ENCODE measurements around the gene NPC1. TPM values are rescaled to one million over a fixed set of nuclear protein-coding genes. Genes with fewer than 3 reads are reported as not detected.

NPC1 gene
- total RNA-seq, 4 donors from 2014 or later, result 62.8 to 96.4 (median 77.3) TPM

DNA sequence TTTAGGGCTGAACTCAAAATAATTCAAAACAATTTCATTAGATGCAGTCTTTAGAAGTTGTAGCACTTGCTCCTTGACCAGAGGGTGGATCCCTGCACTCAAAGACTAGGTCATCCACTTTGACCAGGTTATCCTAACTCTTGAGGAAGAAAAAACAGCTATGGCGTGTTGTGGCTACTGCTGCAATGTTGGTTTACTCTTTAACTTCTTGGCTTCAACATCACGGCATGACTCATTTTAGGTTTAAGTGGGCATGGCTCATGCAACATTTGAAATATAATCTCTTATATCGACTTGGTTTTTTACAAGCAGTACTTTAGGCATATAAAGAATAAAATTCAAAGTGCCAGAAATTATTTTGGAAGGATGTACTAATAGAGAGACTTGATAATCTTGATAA, 41.0 kb upstream of the NPC1 start:
- Histone ChIP-seq H3K4me3 (no peak overlapping the region), H3K4me1 (peaks cover 0 to 13% (median 2%) of the 10 kb centered on the region in 4 donors), H3K9me3 (no peaks in the 10 kb centered on the region), H3K27ac (no peak overlapping the region), H3K27me3 (no peaks in the 10 kb centered on the region), H3K36me3 (no peaks in the 10 kb centered on the region)
- DNase-seq (ENCODE audit: low spot score in 2 of 2), result no peak
- TF ChIP-seq, protein P1, sequence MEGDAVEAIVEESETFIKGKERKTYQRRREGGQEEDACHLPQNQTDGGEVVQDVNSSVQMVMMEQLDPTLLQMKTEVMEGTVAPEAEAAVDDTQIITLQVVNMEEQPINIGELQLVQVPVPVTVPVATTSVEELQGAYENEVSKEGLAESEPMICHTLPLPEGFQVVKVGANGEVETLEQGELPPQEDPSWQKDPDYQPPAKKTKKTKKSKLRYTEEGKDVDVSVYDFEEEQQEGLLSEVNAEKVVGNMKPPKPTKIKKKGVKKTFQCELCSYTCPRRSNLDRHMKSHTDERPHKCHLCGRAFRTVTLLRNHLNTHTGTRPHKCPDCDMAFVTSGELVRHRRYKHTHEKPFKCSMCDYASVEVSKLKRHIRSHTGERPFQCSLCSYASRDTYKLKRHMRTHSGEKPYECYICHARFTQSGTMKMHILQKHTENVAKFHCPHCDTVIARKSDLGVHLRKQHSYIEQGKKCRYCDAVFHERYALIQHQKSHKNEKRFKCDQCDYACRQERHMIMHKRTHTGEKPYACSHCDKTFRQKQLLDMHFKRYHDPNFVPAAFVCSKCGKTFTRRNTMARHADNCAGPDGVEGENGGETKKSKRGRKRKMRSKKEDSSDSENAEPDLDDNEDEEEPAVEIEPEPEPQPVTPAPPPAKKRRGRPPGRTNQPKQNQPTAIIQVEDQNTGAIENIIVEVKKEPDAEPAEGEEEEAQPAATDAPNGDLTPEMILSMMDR (IDR thresholded peaks at IDR 0.05), result no peak
- TF ChIP-seq EP300 (IDR thresholded peaks at IDR 0.05), result no peak
- TF ChIP-seq POLR2A (IDR thresholded peaks at IDR 0.05), result no peak
- WGBS, 2 donors, result 27 to 34% methylated on average over 3 of the region's 3 CpGs

DNA sequence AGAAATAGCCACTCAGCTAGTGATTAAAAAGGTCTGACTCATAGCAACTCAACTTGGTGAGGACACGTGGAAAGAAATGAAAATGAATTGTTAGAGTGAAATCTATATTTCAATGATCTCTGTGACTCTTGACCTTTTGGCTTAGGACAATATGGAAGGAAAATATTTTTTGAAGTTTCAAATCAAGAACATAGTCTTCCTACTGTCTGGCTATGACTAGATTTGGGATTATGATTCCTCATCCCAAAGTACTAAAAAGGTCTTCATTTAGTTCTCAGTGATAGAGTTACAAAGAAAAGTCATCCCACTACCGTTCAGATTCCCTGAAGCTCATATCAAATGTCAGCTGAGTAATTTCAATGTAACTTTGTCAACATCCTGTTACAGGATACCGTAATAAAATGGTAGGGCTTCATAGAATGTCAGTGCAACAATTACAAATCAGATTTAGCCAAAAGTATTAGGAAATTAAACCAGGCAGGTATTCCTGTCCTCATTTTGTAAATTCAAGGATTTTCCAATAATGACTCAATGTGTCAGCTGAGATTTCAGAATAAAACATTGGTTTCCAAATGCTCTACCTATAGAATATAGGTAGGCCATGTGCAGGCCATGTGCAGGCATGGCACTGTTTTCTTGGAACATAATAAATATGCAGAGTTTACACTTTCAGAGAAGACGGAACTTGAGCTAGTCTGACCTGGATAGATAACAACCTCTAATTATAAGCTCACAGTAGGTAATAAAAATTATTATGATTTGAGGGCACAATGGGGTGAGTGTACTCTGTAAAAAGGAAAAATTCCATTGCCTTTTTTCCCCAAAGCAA, 40.4 kb upstream of the NPC1 start:
- Histone ChIP-seq H3K4me3 (no peak overlapping the region), H3K9me3 (no peaks in the 10 kb centered on the region), H3K4me1 (peaks cover 0 to 9% (median 2%) of the 10 kb centered on the region in 4 donors), H3K36me3 (no peaks in the 10 kb centered on the region), H3K27ac (no peak overlapping the region), H3K27me3 (no peaks in the 10 kb centered on the region)
- TF ChIP-seq EP300 (IDR thresholded peaks at IDR 0.05), result no peak
- TF ChIP-seq, protein P1 (IDR thresholded peaks at IDR 0.05), result no peak
- TF ChIP-seq POLR2A (IDR thresholded peaks at IDR 0.05), result no peak
- WGBS, 2 donors, result 57 to 59% methylated on average over 4 of the region's 4 CpGs
- no peak for DNase-seq (ENCODE audit: low spot score in 2 of 2)

DNA sequence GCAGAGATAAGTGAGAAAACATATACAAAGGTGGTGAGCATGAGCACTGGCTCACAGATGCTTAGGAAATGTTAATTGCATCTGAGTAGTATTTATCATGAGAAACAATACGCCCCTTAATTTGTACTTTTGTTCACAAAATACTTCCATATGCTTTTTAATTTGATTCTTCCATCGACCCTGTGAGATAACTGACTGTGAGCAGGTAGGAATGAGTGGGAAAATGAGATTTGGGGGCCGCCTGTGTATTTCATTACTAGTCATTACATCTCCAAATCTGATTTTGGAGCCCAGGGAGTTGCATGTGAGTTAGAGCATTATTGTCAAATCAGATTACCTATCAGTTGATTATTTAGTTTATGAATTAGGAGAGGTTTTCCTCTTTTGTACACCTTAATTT, 36.7 kb upstream of the NPC1 start:
- Histone ChIP-seq H3K4me1 (peaks cover 0 to 22% (median 6%) of the 10 kb centered on the region in 4 donors), H3K9me3 (no peaks in the 10 kb centered on the region), H3K27me3 (no peaks in the 10 kb centered on the region), H3K36me3 (no peaks in the 10 kb centered on the region), H3K4me3 (no peak overlapping the region), H3K27ac (no peak overlapping the region)
- TF ChIP-seq POLR2A (IDR thresholded peaks at IDR 0.05) (no peak), EP300 (IDR thresholded peaks at IDR 0.05) (no peak)
- TF ChIP-seq, protein P1 (IDR thresholded peaks at IDR 0.05), result no peak
- no peak for DNase-seq (ENCODE audit: low spot score in 2 of 2)
- WGBS, 2 donors, result 87 to 90% methylated on average over 3 of the region's 3 CpGs

DNA sequence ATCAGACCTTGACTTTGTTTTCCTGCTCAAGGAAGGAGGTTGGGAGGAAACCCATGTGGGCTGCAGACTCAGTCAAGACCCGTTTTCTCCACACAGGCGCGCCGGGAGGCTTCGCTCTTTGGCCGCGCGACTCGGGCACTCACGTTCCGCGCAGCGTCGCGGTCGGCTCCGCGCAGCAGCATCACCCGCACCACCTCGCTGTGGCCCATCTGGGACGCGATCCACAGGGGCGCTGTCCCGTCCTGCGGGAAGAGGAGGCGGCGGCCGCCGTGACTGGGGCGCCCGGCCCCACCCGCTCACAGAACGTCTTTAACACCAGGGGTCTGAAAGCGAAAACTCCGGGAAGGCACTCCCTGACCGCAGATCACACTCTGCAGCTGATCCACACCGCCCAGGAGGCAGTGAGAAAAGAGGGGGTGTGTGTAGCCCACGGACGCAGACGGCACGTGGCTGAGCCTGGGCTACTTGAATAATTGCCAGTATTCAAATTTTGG, 33.1 kb upstream of the NPC1 start:
- H3K4me1 ChIP-seq, result peaks cover 0 to 16% (median 4%) of the 10 kb centered on the region in 4 donors
- H3K4me3 ChIP-seq, result peak overlapping the region; percentile 32 to 76 (median 49)
- H3K27ac ChIP-seq, result peak overlapping the region in 2 of 4 donors; percentile 35 to 65
- no peak for DNase-seq (ENCODE audit: low spot score in 2 of 2)
- H3K36me3 ChIP-seq, result no peaks in the 10 kb centered on the region
- H3K27me3 ChIP-seq, result no peaks in the 10 kb centered on the region
- 1% methylated on average over 23 to 41 of the region's 41 CpGs for WGBS, 2 donors
- no peaks in the 10 kb centered on the region for H3K9me3 ChIP-seq
- TF ChIP-seq, protein P1 (IDR thresholded peaks at IDR 0.05), result peak in 1 of 5 experiments; percentile 6
- TF ChIP-seq POLR2A (IDR thresholded peaks at IDR 0.05) (no peak), EP300 (IDR thresholded peaks at IDR 0.05) (peak in 1 of 2 donors; percentile 0)

DNA sequence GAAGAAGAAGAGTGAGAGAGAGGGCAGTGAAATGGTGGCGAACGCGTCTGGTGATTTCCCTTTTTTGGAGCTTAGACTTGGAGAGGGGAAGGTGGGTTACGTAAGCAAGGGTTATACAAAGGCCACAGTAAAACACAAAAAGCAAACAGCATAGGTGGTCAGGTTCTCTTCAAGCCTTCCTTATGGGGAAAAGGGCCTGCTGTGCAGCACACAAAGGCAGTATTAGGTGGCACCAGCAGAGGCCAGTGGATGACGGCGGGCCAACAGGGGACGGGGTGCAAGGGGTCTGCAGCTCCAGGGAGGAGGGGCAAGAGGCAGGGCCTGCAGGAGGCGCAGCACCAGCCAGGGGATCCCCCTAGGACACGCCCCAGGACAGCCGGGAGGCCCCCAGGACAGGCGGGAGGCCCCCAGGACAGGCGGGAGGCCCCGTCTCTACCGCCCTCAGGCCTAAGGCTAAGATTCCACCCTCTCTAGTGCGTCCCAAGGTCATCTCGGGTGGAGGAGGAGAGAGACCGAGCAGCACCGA, 32.6 kb upstream of the NPC1 start:
- 36 to 39% methylated on average over 18 of the region's 18 CpGs for WGBS, 2 donors
- TF ChIP-seq EP300 (IDR thresholded peaks at IDR 0.05) (no peak), POLR2A (IDR thresholded peaks at IDR 0.05) (no peak)
- TF ChIP-seq, protein P1 (IDR thresholded peaks at IDR 0.05), result no peak
- Histone ChIP-seq H3K27me3 (no peaks in the 10 kb centered on the region), H3K36me3 (no peaks in the 10 kb centered on the region), H3K9me3 (no peaks in the 10 kb centered on the region), H3K4me1 (peaks cover 0 to 16% (median 4%) of the 10 kb centered on the region in 4 donors), H3K4me3 (peak overlapping the region; percentile 32 to 76 (median 49)), H3K27ac (peak overlapping the region in 2 of 4 donors; percentile 35 to 65)
- DNase-seq (ENCODE audit: low spot score in 2 of 2), result no peak
